Activated T-cell treated with anti-CD3 and anti-CD28 coated beads, Interleukin-2, amount 50 U/mL, for 4 hours (primary cell): Measurements from ENCODE around the gene SNPH. TPM values are rescaled to one million over a fixed set of nuclear protein-coding genes. Genes with fewer than 3 reads are reported as not detected.

Source experiments
- ATAC-seq, 2 donors: fragments of 200-7000 bp; cut with Tn5 transposase; one replicate each; pipeline ENCODE4 v1.10.0; 2021
- DNase-seq: peaks from one replicate; pipeline ENCODE4 v3.0.0-alpha.2; 2020
- H3K27me3 Mint-ChIP-seq: one replicate; pipeline ENCODE4 v1.8.0; 2021; ENCODE audit warnings: low read depth, mixed read lengths
- H3K36me3 Mint-ChIP-seq: one replicate; pipeline ENCODE4 v1.8.0; 2022; ENCODE audit warnings: mixed read lengths; ENCODE audit not compliant: insufficient read depth
- H3K4me1 Mint-ChIP-seq: one replicate; pipeline ENCODE4 v1.8.0; 2021; ENCODE audit warnings: low read depth, mixed read lengths
- H3K4me3 Mint-ChIP-seq: one replicate; pipeline ENCODE4 v1.8.0; 2021; ENCODE audit warnings: mild to moderate bottlenecking, moderate library complexity, mixed read lengths
- H3K9me3 Mint-ChIP-seq: one replicate; pipeline ENCODE4 v1.8.0; 2021; ENCODE audit warnings: mixed read lengths
- total RNA-seq, 3 donors: library from RNA; stranded (reverse); gene quantifications; one replicate each; pipeline ENCODE4 v1.2.1, GENCODE V29; 2021

Gene SNPH
- total RNA-seq, 3 donors from 2014 or later = 1.4 to 2.6 (median 1.9) TPM

DNA sequence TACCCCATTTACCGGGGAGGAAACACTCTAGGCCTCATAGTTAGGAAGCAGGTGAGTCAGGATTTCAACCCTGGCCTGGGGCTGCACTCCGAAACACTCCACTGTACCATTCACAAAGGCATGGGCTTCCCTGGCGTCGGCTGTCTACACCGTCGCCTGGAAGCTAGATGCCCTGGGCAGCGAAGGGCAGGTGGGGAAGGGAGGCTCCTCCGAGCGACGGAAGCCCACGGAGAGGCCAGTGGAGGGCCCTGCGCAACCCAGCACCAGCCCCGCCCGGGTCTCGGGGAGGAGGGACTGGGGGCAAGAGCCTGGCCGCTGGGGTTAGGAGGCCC is 46.8 kb downstream of the SNPH start:
- DNase-seq (no peak), ATAC-seq (peak in 1 of 2 donors; percentile 9)
- peaks cover 5% of the 10 kb centered on the region for H3K4me1 Mint-ChIP-seq
- H3K4me3 Mint-ChIP-seq = no peak overlapping the region
- H3K27me3 Mint-ChIP-seq = no peaks in the 10 kb centered on the region
- peaks cover 2% of the 10 kb centered on the region for H3K36me3 Mint-ChIP-seq
- H3K9me3 Mint-ChIP-seq = no peaks in the 10 kb centered on the region

DNA sequence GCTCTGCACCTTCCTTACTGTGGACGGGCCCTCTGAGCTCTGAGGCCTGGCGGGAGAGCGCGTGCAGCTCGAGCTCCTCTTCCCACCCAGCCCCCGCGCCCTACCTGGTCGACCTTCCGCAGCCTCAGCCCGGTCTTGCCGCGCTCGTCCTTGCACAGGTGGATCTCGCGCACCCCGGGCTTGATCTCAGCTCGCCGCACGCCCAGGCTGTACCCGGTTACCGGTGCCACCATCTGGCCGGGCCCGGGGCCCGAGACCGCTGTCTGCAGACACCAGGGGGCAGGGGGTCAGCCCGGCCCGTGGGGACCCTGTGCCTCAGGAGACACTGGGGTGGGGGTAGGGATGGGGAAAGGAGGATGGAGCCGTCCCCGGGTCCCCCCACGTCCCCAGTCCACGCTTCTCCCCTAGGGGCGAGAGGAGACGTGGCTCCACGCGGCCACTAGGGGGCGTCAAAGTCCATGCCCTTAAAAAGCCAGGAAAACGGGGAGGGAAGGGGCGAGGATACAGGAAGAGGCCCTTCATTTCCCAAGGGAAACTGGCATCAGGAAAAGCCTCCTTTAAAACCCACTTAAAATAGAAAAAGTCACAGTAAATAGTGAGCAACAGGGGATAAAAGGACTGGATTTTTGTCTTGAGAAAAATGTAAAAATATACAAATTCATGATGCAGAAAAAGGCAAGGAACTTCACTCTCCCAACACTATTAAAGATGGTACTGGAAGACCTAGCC is 47.3 kb downstream of the SNPH start:
- H3K4me1 Mint-ChIP-seq = peaks cover 6% of the 10 kb centered on the region
- H3K36me3 Mint-ChIP-seq = peaks cover 2% of the 10 kb centered on the region
- H3K9me3 Mint-ChIP-seq = no peaks in the 10 kb centered on the region
- H3K4me3 Mint-ChIP-seq = no peak overlapping the region
- ATAC-seq (peak; percentile 76 to 84), DNase-seq (peak; percentile 72)
- no peaks in the 10 kb centered on the region for H3K27me3 Mint-ChIP-seq

DNA sequence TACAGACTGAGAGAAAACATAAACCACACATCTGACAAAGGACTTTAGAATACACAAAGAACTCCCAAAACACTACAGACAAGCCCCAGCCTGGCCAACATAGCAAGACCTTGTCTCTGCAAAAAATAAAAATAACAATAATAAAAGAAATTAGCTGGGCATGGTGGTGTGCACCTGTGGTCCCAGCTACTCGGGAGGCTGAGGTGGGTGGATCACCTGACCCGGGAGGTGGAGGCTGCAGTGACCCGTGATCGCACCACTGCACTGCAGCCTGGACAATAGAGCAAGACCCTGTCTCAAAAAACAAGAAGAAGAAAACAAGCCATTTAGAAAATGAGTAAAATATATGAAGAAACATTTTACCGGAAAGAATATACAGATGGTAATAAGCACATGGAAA is 49.7 kb downstream of the SNPH start:
- Mint-ChIP-seq H3K9me3 (no peaks in the 10 kb centered on the region), H3K4me1 (peaks cover 6% of the 10 kb centered on the region), H3K36me3 (peaks cover 2% of the 10 kb centered on the region), H3K4me3 (no peak overlapping the region), H3K27me3 (no peaks in the 10 kb centered on the region)
- no peak for DNase-seq
- ATAC-seq = no peak

DNA sequence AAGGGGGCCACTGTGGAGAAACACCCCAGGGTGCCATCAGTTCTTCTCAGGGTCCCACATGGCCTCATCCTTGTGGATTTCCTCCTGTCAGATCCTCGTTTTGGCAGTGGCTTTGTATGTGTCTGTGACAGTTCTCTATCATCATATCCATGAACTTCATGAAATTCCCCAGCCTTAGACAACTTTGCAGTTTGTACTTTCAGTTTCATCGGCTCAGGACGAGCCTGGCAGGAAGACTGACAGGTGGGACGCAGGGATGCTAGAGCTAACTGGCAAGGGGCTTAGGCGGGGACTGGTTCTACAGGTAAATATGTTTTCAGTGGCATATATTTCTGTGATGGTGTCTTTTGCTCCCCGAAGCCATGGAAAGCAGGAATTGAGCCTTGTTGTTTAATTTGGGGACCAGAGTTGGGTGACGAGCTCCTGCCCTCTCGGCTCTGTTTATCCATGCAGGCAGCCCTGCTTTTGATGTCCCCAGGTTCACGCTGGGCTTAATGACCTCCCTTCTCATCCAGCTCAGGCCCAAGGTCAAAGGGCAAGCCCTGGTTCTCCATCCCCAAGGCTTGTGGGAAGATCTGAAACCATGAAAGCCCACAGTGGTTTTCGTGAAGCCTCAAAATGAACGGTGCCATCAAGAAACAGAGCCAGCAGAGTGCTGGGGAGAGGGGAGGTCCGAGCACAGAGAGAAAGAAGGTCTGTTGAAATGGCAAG is 51.6 kb downstream of the SNPH start:
- Mint-ChIP-seq H3K36me3 (no peaks in the 10 kb centered on the region), H3K27me3 (no peaks in the 10 kb centered on the region), H3K4me1 (peaks cover 6% of the 10 kb centered on the region), H3K4me3 (no peak overlapping the region), H3K9me3 (no peaks in the 10 kb centered on the region)
- DNase-seq (no peak), ATAC-seq (no peak)

DNA sequence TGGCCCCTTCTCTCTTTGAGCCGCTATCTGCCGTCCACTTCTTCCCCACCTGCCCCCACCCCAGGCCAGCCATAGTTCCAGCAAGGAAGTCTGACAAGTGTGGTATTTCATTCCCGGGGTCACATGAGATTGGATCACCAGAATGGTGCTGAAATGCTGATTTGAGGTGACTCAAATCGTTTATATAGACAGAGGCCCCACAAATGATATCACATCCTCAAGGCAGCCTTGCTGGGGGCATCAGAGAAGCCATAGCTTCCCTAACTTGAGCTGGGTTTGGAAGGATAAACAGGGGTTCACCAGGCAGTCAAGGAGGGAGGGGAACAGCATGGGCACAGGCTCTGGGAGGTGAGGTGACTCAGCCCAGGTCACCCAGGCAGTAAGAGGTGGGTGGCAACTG is 53.0 kb downstream of the SNPH start:
- Mint-ChIP-seq H3K27me3 (no peaks in the 10 kb centered on the region), H3K4me3 (no peak overlapping the region), H3K9me3 (no peaks in the 10 kb centered on the region), H3K4me1 (peaks cover 8% of the 10 kb centered on the region), H3K36me3 (no peaks in the 10 kb centered on the region)
- no peak for ATAC-seq
- DNase-seq = no peak

DNA sequence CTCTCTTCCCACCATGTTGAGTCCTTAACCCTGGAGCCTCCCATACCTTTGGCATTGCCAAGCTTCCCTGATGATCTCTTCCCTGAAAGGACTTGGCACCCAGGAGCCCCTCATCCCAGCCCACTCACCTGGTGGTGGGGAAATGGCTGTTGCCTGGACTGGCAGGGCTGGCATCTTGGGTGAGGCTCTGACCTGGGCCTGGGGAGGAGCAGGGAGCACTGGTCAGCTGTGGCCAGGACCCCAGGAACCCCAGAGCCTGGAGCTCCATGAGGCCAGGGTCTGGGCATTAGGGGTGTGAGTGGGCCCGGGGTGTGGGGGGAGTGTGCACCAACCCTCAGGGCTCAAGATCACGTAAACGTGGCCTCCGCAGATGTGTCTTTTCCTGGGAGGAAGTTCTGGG is 53.4 kb downstream of the SNPH start:
- Mint-ChIP-seq H3K27me3 (no peaks in the 10 kb centered on the region), H3K4me1 (peaks cover 8% of the 10 kb centered on the region), H3K9me3 (no peaks in the 10 kb centered on the region), H3K4me3 (no peak overlapping the region), H3K36me3 (no peaks in the 10 kb centered on the region)
- DNase-seq = no peak
- no peak for ATAC-seq

DNA sequence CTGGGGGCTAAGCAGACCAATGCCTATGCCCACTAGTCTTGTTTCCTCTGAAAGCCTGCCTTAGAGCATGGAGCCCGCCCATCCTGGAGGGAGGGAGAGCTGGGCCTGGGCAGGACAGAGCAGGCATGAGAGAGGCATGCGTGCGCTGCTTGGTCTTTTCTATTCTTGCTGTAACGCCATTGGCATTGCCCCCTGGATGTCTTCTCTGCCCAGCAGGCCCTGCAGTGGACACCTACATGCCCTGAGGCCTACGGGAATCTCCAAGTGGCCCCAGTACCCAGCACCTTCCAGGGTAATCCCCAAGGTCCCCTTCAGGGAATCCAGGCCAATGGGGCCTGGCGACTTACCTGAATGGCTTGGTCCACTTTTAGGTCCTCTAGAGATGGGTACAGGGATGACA is 53.9 kb downstream of the SNPH start:
- no peak for ATAC-seq
- H3K27me3 Mint-ChIP-seq = no peaks in the 10 kb centered on the region
- H3K4me3 Mint-ChIP-seq = no peak overlapping the region
- no peaks in the 10 kb centered on the region for H3K9me3 Mint-ChIP-seq
- no peaks in the 10 kb centered on the region for H3K36me3 Mint-ChIP-seq
- peaks cover 8% of the 10 kb centered on the region for H3K4me1 Mint-ChIP-seq
- no peak for DNase-seq

DNA sequence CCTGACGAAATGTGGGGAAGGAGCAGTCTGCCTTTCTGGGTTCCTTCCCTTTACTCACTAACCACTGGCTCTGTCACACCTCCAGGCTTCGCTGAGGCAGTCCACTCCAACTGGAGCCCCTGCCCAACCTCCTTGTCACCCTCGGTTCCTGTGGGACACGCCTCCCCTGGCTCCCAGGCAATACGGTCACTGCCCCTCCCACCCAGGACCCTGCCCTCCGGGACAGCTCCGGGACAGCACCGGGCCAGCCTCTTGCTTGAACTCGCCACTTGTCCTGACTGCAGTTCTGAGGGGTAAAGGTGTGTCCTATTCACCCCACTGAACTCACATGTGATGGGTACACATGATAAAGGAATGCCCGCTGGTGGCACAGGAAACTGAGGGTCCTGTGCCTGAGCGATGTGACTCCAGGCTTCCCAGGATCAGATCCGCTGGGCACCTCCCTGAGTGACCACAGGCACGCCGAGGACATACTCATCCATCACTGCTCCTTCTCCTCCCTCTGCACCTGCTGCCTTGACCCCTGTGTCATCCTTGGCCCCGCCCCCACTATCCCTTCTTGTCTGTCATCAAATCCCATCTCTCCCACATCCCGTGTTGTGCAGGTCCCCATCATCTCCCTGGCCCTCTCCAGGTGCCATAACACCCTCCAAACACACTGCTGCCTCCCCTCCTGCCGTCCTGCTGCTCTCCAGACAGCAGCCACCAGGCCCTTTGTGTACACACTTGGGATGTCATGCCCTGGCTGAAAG is 55.0 kb downstream of the SNPH start:
- H3K4me1 Mint-ChIP-seq = peaks cover 8% of the 10 kb centered on the region
- H3K36me3 Mint-ChIP-seq = no peaks in the 10 kb centered on the region
- DNase-seq (no peak), ATAC-seq (no peak)
- H3K9me3 Mint-ChIP-seq = no peaks in the 10 kb centered on the region
- no peaks in the 10 kb centered on the region for H3K27me3 Mint-ChIP-seq
- H3K4me3 Mint-ChIP-seq = no peak overlapping the region

DNA sequence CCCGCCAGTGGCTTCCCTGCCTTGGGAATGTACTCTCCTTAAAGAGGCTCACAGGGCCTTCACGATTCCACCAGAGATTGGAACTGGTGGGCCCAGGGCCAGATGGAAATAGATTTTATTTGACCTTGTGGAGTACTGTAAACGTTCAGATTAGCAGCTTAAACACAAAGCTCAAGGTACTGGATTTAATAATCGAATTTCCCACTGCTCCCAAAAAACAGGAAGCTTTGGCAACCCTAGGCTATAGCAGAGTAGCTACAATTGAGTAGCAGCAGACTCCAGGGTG is 55.5 kb downstream of the SNPH start:
- Mint-ChIP-seq H3K4me3 (no peak overlapping the region), H3K4me1 (peaks cover 8% of the 10 kb centered on the region), H3K27me3 (no peaks in the 10 kb centered on the region), H3K9me3 (no peaks in the 10 kb centered on the region), H3K36me3 (no peaks in the 10 kb centered on the region)
- no peak for DNase-seq
- no peak for ATAC-seq

DNA sequence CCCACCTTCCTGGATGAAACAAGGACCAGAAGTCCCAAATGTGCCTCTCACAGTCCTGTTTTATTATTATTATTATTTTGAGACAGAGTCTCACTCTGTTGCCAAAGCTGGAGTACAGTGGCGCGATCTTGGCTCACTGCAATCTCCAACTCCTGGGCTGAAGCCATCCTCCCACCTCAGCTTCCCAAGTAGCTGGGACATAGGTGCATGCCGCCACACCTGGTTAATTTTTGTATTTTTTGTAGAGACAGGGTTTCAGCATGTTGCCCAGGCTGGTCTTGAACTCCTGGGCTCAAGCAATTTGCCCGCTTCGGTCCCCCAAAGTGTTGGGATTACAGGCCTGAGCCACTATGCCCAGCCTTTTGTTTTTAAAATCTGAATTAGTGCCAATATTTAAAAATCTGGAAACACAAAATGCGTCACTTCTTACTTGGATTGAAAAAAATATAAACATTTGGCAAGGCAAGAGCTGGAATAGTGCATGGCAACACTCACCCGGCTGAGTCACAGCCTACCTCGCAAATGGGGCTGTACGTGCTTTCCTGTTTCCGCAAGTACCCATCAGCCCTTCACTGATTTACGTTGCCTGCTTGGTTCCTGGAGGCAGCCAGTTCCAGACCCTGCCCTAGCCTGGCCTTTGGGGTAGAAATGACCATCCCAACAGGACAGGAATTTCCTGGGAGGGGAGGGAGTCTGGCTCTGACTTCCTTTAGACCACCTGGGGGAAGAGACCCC is 56.6 kb downstream of the SNPH start:
- ATAC-seq = no peak
- H3K27me3 Mint-ChIP-seq = no peaks in the 10 kb centered on the region
- peaks cover under 1% of the 10 kb centered on the region for H3K36me3 Mint-ChIP-seq
- H3K9me3 Mint-ChIP-seq = no peaks in the 10 kb centered on the region
- no peak overlapping the region for H3K4me3 Mint-ChIP-seq
- peaks cover 6% of the 10 kb centered on the region for H3K4me1 Mint-ChIP-seq
- no peak for DNase-seq

DNA sequence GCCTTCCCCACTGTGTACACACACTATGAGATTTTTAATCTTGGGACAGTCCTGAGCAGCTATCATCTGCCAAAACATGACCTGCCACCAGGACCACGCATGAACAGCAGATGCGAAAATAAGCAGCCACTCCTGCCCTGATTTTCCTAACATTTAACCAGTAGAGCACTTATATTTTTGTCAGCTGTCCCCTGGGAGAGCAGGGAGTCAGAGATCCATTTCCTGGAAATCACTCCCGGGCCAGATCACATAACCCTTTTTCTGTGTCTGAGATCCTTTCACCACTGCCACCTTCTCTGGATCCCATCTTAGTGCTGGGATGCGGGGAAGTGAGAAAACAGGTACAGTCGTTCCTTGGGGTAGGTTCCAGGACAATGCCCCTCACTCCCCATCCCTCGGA is 57.2 kb downstream of the SNPH start:
- Mint-ChIP-seq H3K36me3 (peaks cover 4% of the 10 kb centered on the region), H3K9me3 (no peaks in the 10 kb centered on the region), H3K27me3 (no peaks in the 10 kb centered on the region), H3K4me3 (no peak overlapping the region), H3K4me1 (peaks cover 2% of the 10 kb centered on the region)
- DNase-seq = no peak
- ATAC-seq = no peak

DNA sequence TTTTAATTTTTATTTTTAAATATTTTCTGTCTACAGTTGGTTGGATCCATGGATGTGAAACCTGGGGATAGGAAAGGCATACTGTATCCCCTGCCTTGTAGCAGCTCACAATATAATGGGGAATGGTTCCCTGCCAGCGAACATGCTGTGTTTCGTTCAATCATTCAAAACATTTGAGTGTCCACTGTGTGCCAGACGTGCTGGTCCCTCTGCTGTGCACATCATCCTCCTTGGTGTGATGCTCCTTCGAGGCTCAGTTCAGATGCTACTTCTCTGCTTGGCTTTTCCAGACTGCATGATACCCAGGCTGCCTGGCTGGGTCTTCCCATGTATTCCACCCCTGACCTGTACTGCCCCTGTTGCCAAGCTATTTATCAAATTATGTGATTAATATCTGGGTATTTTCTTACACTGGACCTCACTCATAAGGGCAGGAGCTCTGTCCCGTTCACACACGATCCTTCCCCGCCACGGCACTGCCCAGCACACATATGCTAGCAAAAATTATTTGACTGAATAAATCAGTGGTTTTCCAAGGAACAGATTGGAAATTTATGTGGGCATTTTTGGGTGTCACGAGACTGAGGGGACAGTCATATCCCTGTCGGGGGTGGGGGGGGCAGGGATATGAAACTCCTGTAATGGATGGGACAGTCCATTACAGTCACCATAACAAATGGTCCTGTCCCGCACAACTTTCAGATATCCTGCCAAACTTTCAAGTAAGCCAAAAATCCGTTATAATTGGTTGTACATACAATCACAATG is 57.9 kb downstream of the SNPH start:
- Mint-ChIP-seq H3K4me1 (peaks cover 8% of the 10 kb centered on the region), H3K36me3 (peaks cover 4% of the 10 kb centered on the region), H3K4me3 (no peak overlapping the region), H3K9me3 (no peaks in the 10 kb centered on the region), H3K27me3 (no peaks in the 10 kb centered on the region)
- ATAC-seq = no peak
- DNase-seq = no peak

DNA sequence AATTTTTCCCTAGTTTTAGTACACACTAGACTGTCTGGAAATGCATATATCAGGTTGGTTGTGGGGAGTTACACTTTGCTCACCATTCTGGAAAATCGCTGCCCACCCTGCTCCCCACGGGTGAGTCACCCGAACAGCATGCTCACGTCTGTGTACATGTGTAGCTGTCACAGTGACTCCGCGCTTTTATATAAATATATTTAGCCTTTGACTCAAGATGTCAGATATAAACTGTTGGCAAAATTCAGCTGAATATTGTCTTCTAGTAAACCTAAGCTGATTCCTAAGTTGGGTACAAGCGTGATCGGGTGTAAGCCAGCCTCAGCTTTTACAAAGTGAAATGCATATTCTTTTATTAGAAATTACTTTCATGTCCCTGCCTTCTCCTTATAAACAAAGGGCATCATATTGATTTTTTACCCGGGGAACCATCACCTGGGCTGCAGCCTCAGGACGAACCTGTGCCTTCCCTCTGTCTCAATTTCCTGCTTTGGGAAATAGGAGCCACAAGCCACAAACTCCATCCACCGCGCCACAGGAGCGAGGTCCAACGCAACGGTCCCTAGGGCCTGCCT is 58.6 kb downstream of the SNPH start:
- Mint-ChIP-seq H3K27me3 (no peaks in the 10 kb centered on the region), H3K4me3 (no peak overlapping the region), H3K4me1 (peaks cover 15% of the 10 kb centered on the region), H3K9me3 (no peaks in the 10 kb centered on the region), H3K36me3 (peaks cover 5% of the 10 kb centered on the region)
- DNase-seq = peak; percentile 51
- no peak for ATAC-seq
